Measurements from ENCODE around the gene SSTR3.
"Not testable (repeated sequence)": the region's sequence is repeated elsewhere in the genome, so short reads cannot be mapped to it uniquely, and the experiment has no call there.

Gene SSTR3

GRCh38 chr22:37241351-37242142 lies 29.3 kb upstream of the SSTR3 start:
- DNase-seq, result no peak

DNA sequence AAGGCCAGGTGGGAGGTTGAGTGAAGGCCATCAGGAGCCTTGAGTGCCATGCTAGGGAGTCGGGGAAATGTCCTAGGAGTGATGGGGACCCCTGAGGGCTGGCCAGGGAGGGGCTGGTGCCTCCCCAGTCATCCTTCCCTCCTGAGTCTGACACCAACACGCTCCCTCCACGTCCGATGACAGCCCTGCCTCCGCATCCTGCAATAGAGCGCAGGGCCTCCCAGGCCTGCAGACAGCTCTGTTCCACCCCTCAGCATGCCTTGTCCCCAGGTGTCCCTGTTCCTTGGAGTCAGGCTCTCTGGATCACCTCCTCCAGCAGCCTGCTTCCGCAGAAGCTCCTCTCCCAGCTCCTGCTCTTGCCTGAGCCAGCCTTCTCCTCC lies 28.7 kb upstream of the SSTR3 start:
- no peak for DNase-seq

DNA sequence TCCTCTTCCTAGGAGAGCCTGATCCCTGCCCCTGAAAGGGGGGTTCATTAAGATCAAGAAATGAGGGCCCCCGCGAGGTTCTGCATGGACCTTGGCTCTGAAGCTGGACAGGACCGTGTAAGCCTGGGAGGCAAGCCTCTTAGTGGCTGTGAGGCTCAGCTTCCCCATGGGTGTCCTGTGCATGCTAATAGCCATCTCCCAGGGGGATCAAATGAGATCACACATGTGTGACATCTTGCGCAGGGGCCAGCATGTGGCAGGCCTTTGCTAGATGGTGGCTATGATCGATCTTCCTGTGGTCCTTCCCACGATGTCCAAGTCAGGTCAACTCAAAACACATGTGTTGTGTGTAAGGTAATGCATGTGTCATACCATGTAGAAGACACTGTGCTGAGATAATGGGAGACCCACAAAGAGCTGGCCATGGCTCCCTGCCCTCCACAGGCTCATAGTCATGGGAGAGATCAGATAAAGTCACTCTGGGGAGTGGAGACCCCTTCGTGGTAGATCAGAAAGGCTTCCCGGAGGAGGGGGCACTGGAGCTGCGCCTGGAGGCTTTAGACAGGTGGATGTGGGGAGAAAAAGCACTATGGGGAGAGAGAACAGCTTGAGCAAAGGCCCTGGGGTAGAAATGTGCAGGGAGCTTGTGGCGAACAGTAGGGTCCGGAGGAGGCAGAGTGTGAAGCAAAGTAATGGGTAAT lies 28.1 kb upstream of the SSTR3 start:
- no peak for DNase-seq

- no peak for DNase-seq
These were observed 27.3 kb upstream of the SSTR3 start for GRCh38 chr22:37239336-37240239.

DNA sequence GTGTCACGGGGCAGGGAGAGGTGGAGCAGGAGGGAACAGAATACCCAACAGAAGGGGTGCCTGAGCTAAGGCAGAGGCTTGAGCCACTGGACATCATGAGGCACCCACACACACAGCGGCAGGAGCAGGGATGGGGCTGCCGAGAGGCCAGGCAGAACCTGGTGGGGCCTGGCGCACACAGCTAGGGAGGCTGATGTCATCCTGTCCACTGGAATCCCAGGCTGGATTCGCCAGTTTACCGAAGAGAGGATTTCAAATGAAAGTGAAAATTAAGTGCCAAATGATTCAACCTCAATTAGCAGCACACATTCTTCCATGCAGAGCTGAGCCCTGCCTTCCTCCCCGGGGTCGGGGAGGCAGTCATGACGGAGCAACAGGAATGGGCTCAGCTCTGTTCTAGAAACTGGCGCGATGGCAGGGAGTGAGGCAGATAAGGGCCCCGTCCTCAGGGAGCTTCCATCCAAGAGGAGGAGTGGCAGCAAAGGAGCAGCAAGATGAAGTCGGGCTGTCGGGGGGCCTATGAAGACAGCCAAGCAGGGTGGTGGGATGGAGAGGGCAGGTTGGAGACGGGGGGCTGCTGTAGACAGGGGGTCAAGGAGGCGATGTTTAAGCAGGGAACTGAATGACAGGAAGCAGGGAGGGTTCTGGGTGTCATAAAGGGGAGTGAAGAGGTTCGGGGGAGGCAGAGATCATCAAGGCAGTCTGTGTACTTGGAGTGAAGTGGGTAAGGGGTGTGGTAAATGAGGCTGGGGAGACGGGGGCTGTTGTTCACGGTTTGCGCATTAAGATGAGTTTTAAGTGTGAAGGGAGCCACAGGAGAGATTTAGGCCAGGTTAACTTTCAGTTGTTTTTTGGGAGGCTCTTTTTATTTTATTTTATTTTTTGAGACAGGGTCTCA lies 25.3 kb upstream of the SSTR3 start:
- no peak for DNase-seq

DNA sequence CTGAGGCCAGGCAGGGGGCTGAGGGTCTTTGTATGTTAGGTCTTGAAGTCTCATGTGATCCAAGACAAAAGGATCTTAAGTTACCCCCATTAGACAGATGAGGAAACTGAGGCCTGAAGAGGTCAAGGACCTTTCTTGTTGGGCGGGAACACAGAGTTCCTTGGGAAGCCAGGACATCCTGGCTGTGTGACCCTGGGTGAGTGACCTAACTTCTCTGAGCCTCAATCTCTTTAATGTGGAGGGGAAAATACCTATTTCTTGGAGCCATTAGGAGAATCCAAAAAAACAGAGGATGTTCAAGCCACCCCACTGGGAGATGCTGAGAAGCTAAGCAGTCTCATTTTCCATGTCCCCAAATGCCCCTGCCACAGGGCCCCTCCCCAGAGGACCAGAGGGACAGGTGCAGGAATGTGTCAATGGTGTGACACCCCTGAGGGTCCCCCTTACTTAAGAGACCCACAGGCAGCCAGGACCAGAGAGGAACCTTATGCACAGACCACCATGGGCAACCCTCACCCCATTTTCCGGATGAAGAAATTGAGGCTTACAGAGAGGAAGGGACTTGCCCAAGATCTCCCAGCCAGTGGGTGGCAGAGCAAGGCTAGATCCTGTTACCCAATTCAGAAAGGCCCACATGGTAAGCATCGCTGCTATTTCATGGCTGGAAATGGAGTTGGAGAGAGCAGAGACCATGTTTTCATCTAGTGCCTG lies 23.8 kb upstream of the SSTR3 start:
- DNase-seq, result no peak

DNA sequence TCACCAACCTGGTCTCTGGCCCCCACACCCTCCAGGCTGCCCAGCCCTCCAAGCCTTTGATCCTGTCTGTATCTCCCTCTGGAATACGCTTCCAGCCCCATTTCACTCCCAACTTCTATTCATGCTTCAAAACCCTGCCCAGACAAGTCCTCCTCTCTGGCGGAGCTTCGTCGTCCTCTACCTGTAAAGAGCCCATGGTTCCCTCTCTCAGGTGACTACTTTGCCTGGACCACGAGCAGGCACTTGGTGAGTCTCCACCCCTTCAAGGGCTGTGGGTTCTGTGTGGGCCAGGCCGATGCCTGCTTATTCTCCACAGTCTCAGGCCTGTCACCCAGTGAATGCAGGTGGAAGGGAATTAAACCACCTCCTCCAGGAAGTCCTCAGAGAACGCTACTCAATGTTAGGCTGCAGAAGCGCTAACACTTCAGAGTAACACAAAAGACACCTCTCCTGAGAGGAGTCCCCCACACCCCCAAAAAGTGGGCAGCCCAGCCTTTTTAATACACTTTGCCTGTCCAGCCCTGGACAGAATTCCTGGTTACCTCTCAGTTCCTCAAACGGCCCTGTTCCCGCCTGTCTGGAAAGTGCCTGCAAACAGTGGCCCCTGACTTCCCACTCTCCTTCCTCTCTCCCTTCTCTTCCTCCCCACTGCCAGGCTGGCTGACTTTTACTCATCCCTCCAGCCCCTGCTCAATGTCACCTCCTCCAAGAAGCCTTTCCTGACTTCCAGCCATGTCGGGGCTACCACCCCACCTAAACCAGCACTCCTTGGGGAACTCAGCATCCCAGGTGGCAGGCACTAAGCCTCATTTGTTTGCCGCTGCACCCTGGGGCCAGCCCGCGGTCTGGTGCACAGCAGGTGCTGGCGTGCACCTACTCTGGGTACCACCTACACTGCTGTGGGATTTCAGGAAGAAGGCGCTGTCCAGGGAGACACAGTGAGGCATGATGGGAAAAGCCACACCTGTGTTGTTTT lies 22.7 kb upstream of the SSTR3 start:
- no peak for DNase-seq

DNA sequence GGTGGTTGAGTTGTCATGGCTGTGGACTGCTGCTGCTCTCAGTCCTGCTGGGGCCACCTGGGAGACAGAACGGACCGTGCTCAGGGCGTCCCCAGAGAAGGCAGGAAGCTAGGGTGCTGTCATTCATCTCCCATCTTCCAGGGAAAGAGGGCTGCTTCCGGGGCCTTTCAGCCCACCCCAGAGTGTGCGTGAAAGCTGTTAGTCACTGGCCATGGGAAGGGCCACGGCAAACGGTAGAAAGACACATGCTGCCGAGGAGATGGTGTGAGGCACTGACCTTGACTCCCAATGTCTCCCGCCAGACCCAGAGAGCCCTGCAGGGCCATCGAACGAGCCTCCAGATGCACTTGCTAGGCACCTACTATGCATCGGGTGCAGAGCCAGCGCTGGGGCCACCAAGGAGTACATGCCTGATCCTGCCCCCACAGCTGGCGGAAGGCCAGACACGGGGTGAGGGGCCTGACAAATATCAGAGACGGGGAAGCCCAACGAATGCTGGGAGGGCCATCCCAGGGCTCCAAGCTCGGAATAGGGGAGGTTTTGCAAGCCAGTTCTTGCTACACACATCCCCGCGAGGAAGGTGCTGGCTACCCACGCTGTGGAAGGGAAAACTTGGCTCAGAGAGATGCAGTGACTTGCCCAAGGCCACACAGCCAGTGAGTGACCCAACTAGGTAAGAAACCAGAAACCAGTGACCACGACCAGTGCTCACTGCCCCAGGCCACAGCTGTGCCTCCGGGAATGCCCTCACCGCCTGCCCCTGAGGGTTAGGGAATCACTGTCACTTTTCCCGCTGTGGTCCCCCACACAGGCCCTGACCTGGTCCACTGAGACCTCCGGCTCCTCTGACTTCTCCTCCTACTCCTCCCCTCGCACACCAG lies 21.7 kb upstream of the SSTR3 start:
- no peak for DNase-seq

DNA sequence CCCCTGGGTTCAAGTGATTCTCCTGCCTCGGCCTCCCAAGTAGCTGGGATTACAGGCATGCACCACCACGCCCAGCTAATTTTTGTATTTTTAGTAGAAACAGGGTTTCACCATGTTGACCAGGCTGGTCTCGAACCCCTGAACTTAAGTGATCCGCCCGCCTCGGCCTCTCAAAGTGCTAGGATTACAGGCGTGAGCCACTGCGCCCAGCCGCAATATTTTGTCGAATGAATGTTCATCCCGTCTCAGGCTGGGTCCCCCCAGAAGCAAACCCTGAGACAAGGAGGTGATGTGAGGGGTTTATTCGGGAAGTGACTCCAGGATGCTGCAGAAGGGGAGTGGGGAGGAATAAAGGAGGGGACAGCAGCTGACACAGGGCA lies 21.1 kb upstream of the SSTR3 start:
- not testable (repeated sequence) for DNase-seq

GRCh38 chr22:37232140-37232998 lies 20.1 kb upstream of the SSTR3 start:
- DNase-seq, result no peak

DNA sequence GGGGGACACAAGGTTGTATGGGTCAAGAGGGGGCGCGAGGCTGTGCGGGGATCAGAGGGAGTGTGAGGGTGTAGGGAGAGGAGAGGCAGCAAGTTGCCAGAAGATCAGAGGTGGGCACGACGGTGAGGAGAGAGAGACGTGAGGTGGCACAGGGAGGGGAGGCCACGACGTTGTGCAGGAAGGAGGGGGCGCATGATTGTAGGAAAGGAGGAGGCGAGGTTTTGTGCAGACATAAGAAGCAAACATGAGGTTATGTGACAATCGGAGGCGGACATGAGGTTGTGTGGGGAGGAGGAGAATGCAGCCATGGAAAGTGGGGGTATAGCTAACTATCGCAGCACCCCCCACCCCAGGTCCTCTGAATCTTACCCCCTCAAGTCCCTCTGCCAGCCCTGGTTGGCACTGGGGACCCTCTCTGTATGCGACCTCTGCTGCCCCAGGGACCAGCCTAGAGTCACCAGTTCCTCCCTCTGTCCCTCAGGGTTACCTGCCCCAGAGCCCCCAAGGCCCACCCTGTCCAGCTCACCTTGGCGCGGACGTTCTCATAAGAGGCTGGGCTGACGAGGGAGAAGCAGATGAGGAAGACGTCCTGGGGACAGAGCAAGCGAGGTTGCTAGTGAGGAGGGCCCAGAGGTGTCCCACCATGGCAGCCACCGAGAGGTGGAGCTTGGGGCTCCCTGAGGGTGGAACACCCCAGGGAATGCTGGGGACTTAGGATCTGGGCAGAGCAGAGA lies 19.3 kb upstream of the SSTR3 start:
- DNase-seq, result no peak

DNA sequence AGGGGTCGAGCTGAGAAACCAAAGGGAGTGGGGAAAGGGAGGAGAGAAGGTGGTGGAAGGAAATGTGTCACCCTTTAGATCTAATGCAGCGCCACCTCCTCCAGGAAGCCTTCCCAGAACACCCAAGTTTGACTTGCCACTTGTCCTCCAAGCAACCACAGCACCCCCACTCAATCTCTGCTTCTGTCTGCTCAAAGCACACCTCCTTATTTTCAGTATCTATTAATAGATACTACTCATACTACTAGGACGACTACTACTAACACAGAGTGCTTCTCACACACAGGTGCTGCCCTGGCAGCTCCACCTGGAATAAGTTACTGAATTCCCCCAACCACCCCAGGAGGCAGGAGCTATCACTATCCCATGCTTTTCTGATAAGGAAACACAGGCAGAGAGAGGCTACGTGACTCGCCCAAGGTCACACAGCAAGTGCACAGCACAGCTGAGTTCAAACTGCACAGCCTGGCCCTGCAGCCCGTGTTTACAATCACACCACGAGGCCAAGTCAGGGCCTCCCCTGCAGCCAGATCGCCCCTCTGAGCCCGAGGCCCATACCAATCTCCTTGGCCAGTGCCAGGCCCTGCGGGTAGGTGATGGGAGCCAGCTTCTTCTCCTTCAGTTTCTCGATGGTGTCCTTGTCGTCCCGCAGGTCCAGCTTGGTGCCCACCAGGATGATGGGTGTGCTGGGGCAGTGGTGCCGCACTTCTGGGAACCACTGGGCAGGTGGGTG lies 18.6 kb upstream of the SSTR3 start:
- no peak for DNase-seq

DNA sequence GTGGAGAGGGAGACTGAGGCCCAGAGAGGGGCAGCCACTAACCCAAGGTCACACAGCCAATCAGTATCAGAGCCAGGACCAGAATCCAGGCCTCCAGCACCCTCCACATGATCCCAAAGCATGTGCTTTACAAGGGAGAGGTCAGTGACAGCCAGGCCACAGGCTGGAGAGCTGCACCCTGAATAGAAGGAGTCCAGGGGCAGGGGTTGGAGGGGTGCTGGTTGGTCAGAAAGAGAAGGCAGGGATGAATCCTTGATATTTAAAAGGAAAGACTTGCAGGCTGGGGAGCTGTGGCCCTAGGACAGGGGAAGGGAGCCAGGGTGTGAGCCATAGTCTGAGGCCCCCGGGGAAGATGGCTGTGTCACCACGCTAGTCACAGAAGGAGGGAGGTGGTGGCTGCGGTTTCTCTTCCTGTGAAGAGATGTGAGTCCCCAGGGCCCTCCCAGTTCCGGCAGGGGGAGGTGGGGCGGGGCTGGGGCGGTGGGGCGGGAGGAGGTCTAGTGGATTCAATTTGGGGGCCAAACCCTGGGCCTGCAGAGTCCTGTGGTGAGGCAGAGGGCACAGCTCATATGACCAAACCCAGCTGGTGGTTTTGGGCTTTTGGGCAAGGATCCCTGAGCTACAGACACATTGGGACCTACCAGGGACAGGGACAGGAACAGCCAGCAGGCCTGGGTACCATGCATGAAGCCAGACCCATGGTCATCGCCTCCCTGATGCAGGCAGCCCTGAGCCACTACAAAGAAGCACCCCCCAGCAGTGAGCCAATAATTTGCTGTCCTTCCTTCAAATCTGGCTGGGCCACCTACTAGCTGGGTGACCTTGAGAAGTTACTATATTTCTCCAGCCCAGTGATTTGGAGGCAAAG lies 17.8 kb upstream of the SSTR3 start:
- DNase-seq, result no peak

- DNase-seq, result no peak
These were observed 16.9 kb upstream of the SSTR3 start for GRCh38 chr22:37229012-37229804.
